Endodermal cell (in vitro differentiated cells): ENCODE data around the gene SLC17A3. TPM values are rescaled to one million over a fixed set of nuclear protein-coding genes. Genes with fewer than 3 reads are reported as not detected.

Experiments used
- DNase-seq: peaks from one replicate; pipeline ENCODE4 v3.0.0-alpha.2; 2017
- H3K27ac ChIP-seq: 2 replicates; pipeline ENCODE4 v1.5.1; 2013; ENCODE audit warnings: mild to moderate bottlenecking, low read depth, low read length, moderate library complexity
- H3K27me3 ChIP-seq: 2 replicates; pipeline ENCODE4 v1.6.1; 2013; ENCODE audit warnings: mild to moderate bottlenecking, low read length, moderate library complexity; ENCODE audit not compliant: insufficient read depth, control insufficient read depth, poor library complexity, severe bottlenecking
- H3K36me3 ChIP-seq: 2 replicates; pipeline ENCODE4 v1.7.0; 2013; ENCODE audit warnings: mild to moderate bottlenecking, low read length, moderate library complexity; ENCODE audit not compliant: control insufficient read depth, insufficient read depth
- H3K4me1 ChIP-seq: one replicate; pipeline ENCODE4 v1.7.0; 2013; ENCODE audit warnings: low read length; ENCODE audit not compliant: control insufficient read depth, insufficient read depth
- H3K4me3 ChIP-seq: 2 replicates; pipeline ENCODE4 v1.5.1; 2013; ENCODE audit warnings: mild to moderate bottlenecking, low read length, moderate library complexity
- H3K9ac ChIP-seq: 2 replicates; pipeline ENCODE4 v1.6.1; 2013; ENCODE audit warnings: mild to moderate bottlenecking, low read length, moderate library complexity; ENCODE audit not compliant: poor library complexity, severe bottlenecking; ENCODE audit errors: extremely low read depth
- H3K9me3 ChIP-seq: 2 replicates; pipeline ENCODE4 v1.6.1; 2013; ENCODE audit warnings: mild to moderate bottlenecking, low read length, moderate library complexity; ENCODE audit not compliant: control insufficient read depth
- H3K27ac Mint-ChIP-seq: 2 replicates; pipeline ENCODE4 v1.8.0; 2020; ENCODE audit warnings: mixed read lengths
- H3K27me3 Mint-ChIP-seq: 2 replicates; pipeline ENCODE4 v1.8.0; 2021; ENCODE audit warnings: mild to moderate bottlenecking, mixed read lengths; ENCODE audit not compliant: insufficient read depth
- H3K36me3 Mint-ChIP-seq: 2 replicates; pipeline ENCODE4 v1.8.0; 2020; ENCODE audit warnings: low read depth, mixed read lengths
- H3K4me1 Mint-ChIP-seq: 2 replicates; pipeline ENCODE4 v1.8.0; 2020; ENCODE audit warnings: mixed read lengths
- H3K4me3 Mint-ChIP-seq: 2 replicates; pipeline ENCODE4 v1.8.0; 2020; ENCODE audit warnings: mild to moderate bottlenecking, moderate library complexity, mixed read lengths
- H3K9me3 Mint-ChIP-seq: 2 replicates; pipeline ENCODE4 v1.8.0; 2020; ENCODE audit warnings: mild to moderate bottlenecking, mixed read lengths
- CTCF ChIP-seq: fragments of 200-600 bp; sonication (generic); conservative IDR thresholded peaks from 2 replicates; pipeline ENCODE4 v1.5.0; 2021; ENCODE audit warnings: antibody characterized with exemption, mild to moderate bottlenecking
- WGBS, 2 experiments: methylation state at CpG; one replicate each; pipeline versions ENCODE4 v1.1.5 to v1.1.7; 2013; ENCODE audit warnings: missing lambda C conversion rate in 2 of 2, mixed read lengths in 1 of 2; ENCODE audit not compliant: insufficient coverage in 1 of 2, insufficient read length in 1 of 2; 5-methylcytosine and 5-hydroxymethylcytosine counted together
- total RNA-seq, 2 donors: library from RNA; stranded (reverse); fragmentation: NEBNext Ultra II Directional in 1 of 2; extraction: Animal tissue kit (Norgen Biotek cat#: 25700) in 1 of 2; gene quantifications; 2 replicates in 1 of 2; 3 replicates in 1 of 2; pipeline ENCODE4 v1.2.1, GENCODE V29; 2021

The SLC17A3 gene
- total RNA-seq, 2 donors from 2014 or later, result not detected

GRCh38 chr6:25878721-25879322 lies 4.8 kb upstream of the SLC17A3 start:
- H3K9ac ChIP-seq, result no peak overlapping the region
- Mint-ChIP-seq H3K36me3 (no peaks in the 10 kb centered on the region), H3K4me1 (no peaks in the 10 kb centered on the region), H3K27ac (no peak overlapping the region), H3K4me3 (no peak overlapping the region), H3K9me3 (no peaks in the 10 kb centered on the region), H3K27me3 (peaks cover 9% of the 10 kb centered on the region)
- no peaks in the 10 kb centered on the region for H3K36me3 ChIP-seq
- H3K27ac ChIP-seq, result no peak overlapping the region
- no peak for DNase-seq
- H3K9me3 ChIP-seq, result no peaks in the 10 kb centered on the region
- H3K27me3 ChIP-seq, result no peaks in the 10 kb centered on the region
- no peak overlapping the region for H3K4me3 ChIP-seq
- no peaks in the 10 kb centered on the region for H3K4me1 ChIP-seq
- no peak for TF ChIP-seq CTCF
- WGBS, 2 experiments, result 96 to 98% methylated on average over 1 to 2 of the region's 2 CpGs

GRCh38 chr6:25875926-25876602 lies 2.0 kb upstream of the SLC17A3 start:
- no peak overlapping the region for H3K4me3 ChIP-seq
- H3K4me1 ChIP-seq, result no peaks in the 10 kb centered on the region
- no peaks in the 10 kb centered on the region for H3K27me3 ChIP-seq
- no peak overlapping the region for H3K9ac ChIP-seq
- H3K36me3 ChIP-seq, result no peaks in the 10 kb centered on the region
- Mint-ChIP-seq H3K27me3 (peaks cover 7% of the 10 kb centered on the region), H3K4me3 (no peak overlapping the region), H3K36me3 (no peaks in the 10 kb centered on the region), H3K9me3 (no peaks in the 10 kb centered on the region), H3K27ac (no peak overlapping the region), H3K4me1 (no peaks in the 10 kb centered on the region)
- H3K27ac ChIP-seq, result no peak overlapping the region
- DNase-seq, result no peak
- TF ChIP-seq CTCF, result no peak
- no peaks in the 10 kb centered on the region for H3K9me3 ChIP-seq
- 90% methylated on average over 3 of the region's 3 CpGs; no CpG with 5 or more reads in 1 of the 2 experiments for WGBS, 2 experiments

- H3K9me3 Mint-ChIP-seq, result no peaks in the 10 kb centered on the region
- H3K4me3 ChIP-seq, result no peak overlapping the region
- no peak overlapping the region for H3K27ac Mint-ChIP-seq
- H3K27ac ChIP-seq, result no peak overlapping the region
- no peak overlapping the region for H3K4me3 Mint-ChIP-seq
- no peak for TF ChIP-seq CTCF
- WGBS, 2 experiments, result 88 to 100% methylated on average over 2 to 3 of the region's 3 CpGs
- H3K36me3 Mint-ChIP-seq, result no peaks in the 10 kb centered on the region
- no peaks in the 10 kb centered on the region for H3K4me1 ChIP-seq
- H3K27me3 ChIP-seq, result no peaks in the 10 kb centered on the region
- no peak overlapping the region for H3K9ac ChIP-seq
- no peak for DNase-seq
- no peaks in the 10 kb centered on the region for H3K4me1 Mint-ChIP-seq
- peaks cover 6% of the 10 kb centered on the region for H3K27me3 Mint-ChIP-seq
- H3K36me3 ChIP-seq, result no peaks in the 10 kb centered on the region
- no peaks in the 10 kb centered on the region for H3K9me3 ChIP-seq
Measured at GRCh38 chr6:25875563-25875905, 1.5 kb upstream of the SLC17A3 start.
